K562 (cell line): ENCODE measurements around the gene ARPC2. TPM values are rescaled to one million over a fixed set of nuclear protein-coding genes. Genes with fewer than 3 reads are reported as not detected.

ENCODE experiments used
- ARID4B ChIP-seq: sonication (generic); formaldehyde crosslinking; IDR thresholded peaks from 2 replicates; pipeline ENCODE4 v1.8.0; 2022; ENCODE audit warnings: mild to moderate bottlenecking, missing genetic modification reagents
- CTBP1 ChIP-seq: fragments of 450-650 bp; IDR thresholded peaks from 2 replicates; pipeline ENCODE4 v1.6.1; 2016; ENCODE audit warnings: borderline replicate concordance
- HCFC1 ChIP-seq: IDR thresholded peaks from 2 replicates; pipeline ENCODE4 v1.6.1; 2012; ENCODE audit warnings: low read depth, low read length, improper control_type of control experiment
- ID3 ChIP-seq, 2 experiments: fragments of 250-450 bp in 1 of 2; fragments of 450-650 bp in 1 of 2; sonication (Bioruptor Pico) in 1 of 2; IDR thresholded peaks; 2 replicates each; pipeline versions ENCODE4 v1.6.1 to v1.8.0; 2016 to 2021; ENCODE audit warnings: mild to moderate bottlenecking in 2 of 2, moderate library complexity in 2 of 2, missing compliant biosample characterization in 1 of 2, missing genetic modification characterization in 1 of 2
- L3MBTL2 ChIP-seq: fragments of 450-650 bp; IDR thresholded peaks from 2 replicates; pipeline ENCODE4 v1.6.1; 2016; ENCODE audit warnings: mild to moderate bottlenecking, moderate library complexity
- MAZ ChIP-seq, 2 experiments: fragments of 450-650 bp in 1 of 2; sonication (generic) in 1 of 2; formaldehyde crosslinking; IDR thresholded peaks in 1 of 2; conservative IDR thresholded peaks in 1 of 2; 2 replicates each; pipeline versions ENCODE4 v1.4.0 to v1.5.0; 2020; ENCODE audit warnings: mild to moderate bottlenecking in 1 of 2, missing genetic modification reagents in 1 of 2
- MGA ChIP-seq: fragments of 450-650 bp; IDR thresholded peaks from 2 replicates; pipeline ENCODE4 v1.6.1; 2016; ENCODE audit warnings: mild to moderate bottlenecking, moderate library complexity
- ZNF699 ChIP-seq: fragments of 250-450 bp; sonication (Bioruptor Pico); IDR thresholded peaks from 2 replicates; pipeline ENCODE4 v1.8.0; 2021; ENCODE audit warnings: mild to moderate bottlenecking, moderate library complexity; ENCODE audit not compliant: insufficient replicate concordance
- polyA plus RNA-seq, 8 experiments: library from polyadenylated mRNA; depleted of rRNA in 4 of 8; stranded (reverse) in 5 of 8; unstranded in 3 of 8; fragments of >200 nt; fragmentation: Nextera tagmentation in 2 of 8; fragmentation: Illumina TruSeq in 1 of 8; extraction: Ambion mirVana in 2 of 8; extraction: Trizol in 1 of 8; gene quantifications; 2 replicates each; pipeline versions ENCODE4 v1.2.1 to v1.2.3, GENCODE V29; 2011 to 2014; ENCODE audit warnings: inconsistent platforms in 1 of 8, missing spikeins in 1 of 8
- total RNA-seq, 7 experiments: library from RNA; depleted of rRNA in 6 of 7; stranded (reverse); fragments of >200 nt in 6 of 7; fragmentation: Illumina TruSeq in 2 of 7; extraction: Trizol in 2 of 7; gene quantifications; 2 replicates each; pipeline versions ENCODE4 v1.2.1 to v1.2.3, GENCODE V29; 2011 to 2021; ENCODE audit warnings: low replicate concordance in 1 of 7

ARPC2 gene
- total and polyA plus RNA-seq, 9 of the 15 experiments (the other 6 are each of a cell fraction or from before 2014, with no cell fraction given): 81.9 to 187 (median 103) TPM

DNA sequence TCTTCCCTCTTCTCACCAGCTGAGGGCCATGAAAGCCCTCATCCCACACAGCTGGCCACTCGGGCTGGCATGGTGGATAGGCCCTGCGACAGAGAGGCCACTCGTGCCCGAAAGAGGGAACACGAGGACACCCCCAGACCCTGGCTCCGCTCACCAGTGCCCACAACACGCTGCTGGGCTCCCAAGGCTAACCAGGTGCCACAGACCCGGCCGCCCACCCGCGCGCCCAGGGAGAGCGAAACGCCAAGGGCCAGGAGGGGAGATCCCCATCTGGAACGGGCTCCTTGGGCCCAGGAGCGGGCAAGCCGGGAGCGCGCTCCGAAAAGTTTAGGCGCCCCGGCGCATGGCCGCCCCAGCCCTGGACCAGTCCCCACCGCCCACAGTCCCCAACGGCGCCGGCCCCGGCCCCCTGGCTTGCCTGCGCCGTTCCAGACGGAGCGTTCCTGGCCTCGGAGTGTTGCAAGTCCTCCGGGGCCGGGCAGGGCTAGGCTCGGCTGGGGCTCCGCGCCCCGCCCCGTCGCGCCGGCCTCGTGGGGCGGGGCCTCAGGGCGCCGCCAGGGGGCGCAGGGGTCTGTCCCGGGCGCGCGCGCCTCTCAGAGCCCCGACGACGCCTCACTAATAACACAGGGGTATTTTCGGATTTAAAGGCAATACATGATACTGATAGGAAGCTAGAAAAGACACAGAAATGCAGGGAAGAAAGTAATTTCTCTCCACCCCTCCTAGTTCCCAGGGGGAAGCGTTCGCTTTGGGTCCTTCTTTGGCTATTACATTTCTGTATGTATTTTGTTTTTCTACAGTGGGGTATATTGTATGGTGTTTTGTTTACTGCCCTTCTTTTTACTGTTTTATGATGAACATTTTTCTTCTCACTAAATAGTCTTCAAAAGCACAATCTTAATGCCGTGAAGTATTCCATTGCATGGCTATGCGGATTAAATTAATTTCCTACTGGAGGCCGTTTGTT is 75.3 kb downstream of the ARPC2 start, which contains the start of gene TMBIM1 (continued):
- TF ChIP-seq MAZ (CRISPR knock-in tag; conservative IDR thresholded peaks at IDR 0.05 in 1 of 2, IDR thresholded peaks at IDR 0.05 in 1 of 2): peak; percentile 44 to 70; a peak in 2 of 4 replicates
- TF ChIP-seq ARID4B: peak; percentile 61; the same call in 1 of the 2 replicates
- no peak for TF ChIP-seq ZNF699 (CRISPR knock-in tag)
- no peak for TF ChIP-seq ID3 (CRISPR knock-in tag; IDR thresholded peaks at IDR 0.05)
- TF ChIP-seq ID3 (tag; IDR thresholded peaks at IDR 0.05): peak; percentile 47; the same call in 1 of the 2 replicates
- TF ChIP-seq CTBP1: peak; percentile 57; the same call in 1 of the 2 replicates
- peak; percentile 94 for TF ChIP-seq L3MBTL2
- TF ChIP-seq HCFC1: 0 out of 2 replicates have a peak, but pooled peaks have one; percentile 18
- peak; percentile 31; the same call in 1 of the 2 replicates for TF ChIP-seq MGA
